ENCODE measurements around the gene STXBP1.

DNA sequence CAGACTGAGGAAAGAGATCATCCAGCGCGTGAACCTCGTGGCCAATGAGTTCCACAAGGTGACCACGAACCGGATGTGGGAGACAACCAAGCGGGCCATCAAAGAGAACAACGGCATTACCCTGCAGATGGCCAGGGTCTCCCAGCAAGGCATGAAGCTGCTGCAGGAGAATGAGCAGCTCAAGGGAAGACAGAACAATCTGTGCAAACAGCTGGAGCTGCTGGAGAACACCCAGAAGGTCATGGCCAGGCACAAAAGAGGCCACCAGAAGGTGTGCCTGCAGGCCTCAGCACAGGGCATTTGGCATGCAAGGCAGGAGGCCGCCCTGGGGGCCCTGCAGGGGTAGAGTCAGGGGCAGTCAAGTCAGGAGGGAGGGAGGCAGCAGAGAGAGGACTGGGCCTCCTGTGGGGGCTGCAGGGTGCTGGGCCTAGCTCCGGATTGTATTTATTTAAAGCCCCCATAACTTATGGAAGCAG lies 99.2 kb downstream of the STXBP1 start:
- TF ChIP-seq RCOR1 (IDR thresholded peaks at IDR 0.05; ENCODE audit: insufficient replicate concordance, low read length) = no peak
- no peak for TF ChIP-seq CTCF (conservative IDR thresholded peaks at IDR 0.05; ENCODE audit: low read depth, low read length)
- TF ChIP-seq CEBPB (IDR thresholded peaks at IDR 0.05; ENCODE audit: low read depth, low read length) = no peak
- TF ChIP-seq CHD1 (IDR thresholded peaks at IDR 0.05; ENCODE audit: low read depth, low read length) = no peak
- no peak for TF ChIP-seq SMC3 (IDR thresholded peaks at IDR 0.05; ENCODE audit: low read depth, low read length)
- no peak for TF ChIP-seq POLR2A (IDR thresholded peaks at IDR 0.05; ENCODE audit: low read depth, low read length)
- TF ChIP-seq NFE2L2 (IDR thresholded peaks at IDR 0.05; ENCODE audit: low read depth, low read length) = no peak
- TF ChIP-seq FOS (IDR thresholded peaks at IDR 0.05; ENCODE audit: low read depth, low read length) = no peak
- no peak for TF ChIP-seq USF2 (IDR thresholded peaks at IDR 0.05; ENCODE audit: low read depth, low read length)
- no peak for TF ChIP-seq MAFK (IDR thresholded peaks at IDR 0.05; ENCODE audit: low read depth, low read length)
- TF ChIP-seq RFX5 (IDR thresholded peaks at IDR 0.05; ENCODE audit: low read depth, low read length) = no peak
- TF ChIP-seq, protein P1, sequence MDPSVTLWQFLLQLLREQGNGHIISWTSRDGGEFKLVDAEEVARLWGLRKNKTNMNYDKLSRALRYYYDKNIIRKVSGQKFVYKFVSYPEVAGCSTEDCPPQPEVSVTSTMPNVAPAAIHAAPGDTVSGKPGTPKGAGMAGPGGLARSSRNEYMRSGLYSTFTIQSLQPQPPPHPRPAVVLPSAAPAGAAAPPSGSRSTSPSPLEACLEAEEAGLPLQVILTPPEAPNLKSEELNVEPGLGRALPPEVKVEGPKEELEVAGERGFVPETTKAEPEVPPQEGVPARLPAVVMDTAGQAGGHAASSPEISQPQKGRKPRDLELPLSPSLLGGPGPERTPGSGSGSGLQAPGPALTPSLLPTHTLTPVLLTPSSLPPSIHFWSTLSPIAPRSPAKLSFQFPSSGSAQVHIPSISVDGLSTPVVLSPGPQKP (IDR thresholded peaks at IDR 0.05; ENCODE audit: borderline replicate concordance, low read depth, low read length) = no peak
